Heart left ventricle (tissue), 13 donors: ENCODE data around the gene DYNC2LI1.

Experiments used
- CTCF ChIP-seq, 12 donors: fragments of 200-600 bp; sonication (generic) in 4 of 12; IDR thresholded peaks; one replicate each; pipeline versions ENCODE4 v1.5.0 to v1.8.0; 2018 to 2022; ENCODE audit warnings: antibody characterized with exemption in 12 of 12, mild to moderate bottlenecking in 5 of 12
- POLR2A ChIP-seq, 2 donors: fragments of 450-650 bp; IDR thresholded peaks; one replicate each; pipeline ENCODE4 v1.6.1; 2017; ENCODE audit warnings: antibody characterized with exemption in 2 of 2, mild to moderate bottlenecking in 2 of 2, moderate library complexity in 2 of 2
- donor health status: ischemic (EF 13 %, LVEDD 7.1; RV severe dilation, severe dysfunction).
- donor health status: DM: no; HTN: yes; CAD: no.
- donor health status: DM: no; HTN: no; CAD: no.
- donor health status: ischemic (EF 25% LVEDD 6.9; RV normal size, moderate dysfunction).
- donor health status: ischemic (EF 25% LVEDD 5.7; RV mildly dilated, moderate dysfunction).
- donor health status: ischemic (EF 35%, LVEDD 5.7; RV mildly dilated, moderate dysfunction).
- donor health status: nonischemic (EF 11% LVEDD 7.7; RV severe dilation, severe dysfunction).
- donor health status: DM: yes; HTN: yes; CAD: no.
- donor health status: PGD.
- donor health status: ischemic (EF 29% LVEDD 5.4; RV normal size, mild dysfunction).
- donor health status: nonischemic (EF 23%, LVEDD 6.1; RV moderate dilation, normal function).

GRCh38 chr2:43852196-43852730 is 78.4 kb downstream of the DYNC2LI1 start:
- TF ChIP-seq CTCF (IDR thresholded peaks at IDR 0.05) (no peak), POLR2A (IDR thresholded peaks at IDR 0.05) (no peak)
